ENCODE data around the gene MPDU1. TPM values are rescaled to one million over a fixed set of nuclear protein-coding genes. Genes with fewer than 3 reads are reported as not detected.

The MPDU1 gene
- total RNA-seq, 1 experiment from 2014 or later = 73.1 TPM

DNA sequence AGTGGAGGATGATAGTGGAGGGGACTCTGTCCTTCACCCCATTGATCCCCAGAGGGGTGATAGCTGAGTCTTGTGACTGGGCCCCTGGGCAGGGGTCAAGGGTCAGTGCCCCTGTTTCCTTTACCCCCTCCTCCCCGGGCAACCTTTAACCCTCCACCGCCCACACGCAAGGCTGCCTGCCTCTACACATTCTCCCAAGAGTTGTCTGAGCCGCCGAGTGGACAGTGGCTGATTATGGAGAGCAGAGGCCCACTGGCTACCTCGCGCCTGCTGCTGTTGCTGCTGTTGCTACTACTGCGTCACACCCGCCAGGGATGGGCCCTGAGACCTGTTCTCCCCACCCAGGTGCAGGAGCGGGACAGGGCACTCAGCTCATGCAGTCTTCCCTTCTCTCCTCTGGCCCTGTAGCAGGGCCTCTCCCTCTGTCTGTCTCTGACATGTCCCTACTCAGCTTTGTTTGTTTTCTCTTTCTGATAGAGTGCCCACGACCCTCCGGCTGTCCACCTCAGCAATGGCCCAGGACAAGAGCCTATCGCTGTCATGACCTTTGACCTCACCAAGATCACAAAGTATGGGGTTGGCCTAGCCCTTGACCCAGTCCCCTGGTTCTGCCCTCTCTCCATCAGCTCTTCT is 46.4 kb downstream of the MPDU1 start, which contains the start of gene SHBG:
SHBG (plus strand) TSS at position 197 of the 633 bp plus-strand sequence; CDS start at position 235, 38 bp downstream.
- no peak within 1 kb of the TSS for H3T11ph ChIP-seq (ENCODE audit: low read length)
- no peaks in the 10 kb centered on the region for H3K4me1 ChIP-seq (ENCODE audit: insufficient read depth, low read length)
- H3K18ac ChIP-seq (ENCODE audit: insufficient read length, low read depth, low read length) = no peak within 1 kb of the TSS
- DNase-seq = no peak
- no peak within 1 kb of the TSS for H2BK5ac ChIP-seq (ENCODE audit: insufficient read length, low read length)
- H2BK120ac ChIP-seq (ENCODE audit: low read depth, low read length, poor library complexity, severe bottlenecking) = no peak within 1 kb of the TSS
- H3K9me3 ChIP-seq (ENCODE audit: control insufficient read depth, low read depth, low read length) = no peaks in the 10 kb centered on the region
- Mint-ChIP-seq H3K27me3 (ENCODE audit: low read depth) (peaks cover 2% of the 10 kb centered on the region; the same call in 1 of the 2 replicates), H3K27ac (no peak within 1 kb of the TSS), H3K4me1 (peaks cover 21 to 29% of the 10 kb centered on the region in 2 experiments), H3K36me3 (ENCODE audit: insufficient read depth in 1 of 3, low read depth in 3 of 3) (peaks cover 4 to 15% (median 14%) of the 10 kb centered on the region in 3 experiments), H3K4me3 (no peak within 1 kb of the TSS; a peak in 2 of 5 replicates), H3K9me3 (no peaks in the 10 kb centered on the region)
- no peak within 1 kb of the TSS for H2BK15ac ChIP-seq (ENCODE audit: low read depth, low read length)
- no peaks in the 10 kb centered on the region for H3K27me3 ChIP-seq (ENCODE audit: insufficient read depth, low read length)
- no peak for TF ChIP-seq CTCF (conservative IDR thresholded peaks at IDR 0.05)
- no peaks in the 10 kb centered on the region for H4K20me1 ChIP-seq (ENCODE audit: control insufficient read depth, insufficient read depth, insufficient read length)
- H2BK20ac ChIP-seq (ENCODE audit: low read depth, low read length, poor library complexity, severe bottlenecking) = no peak within 1 kb of the TSS
- H2AK5ac ChIP-seq (ENCODE audit: insufficient read length, low read length) = no peak within 1 kb of the TSS
- no peak within 1 kb of the TSS for H3K56ac ChIP-seq (ENCODE audit: insufficient read length, low read depth, low read length)
- no peak within 1 kb of the TSS for H3K14ac ChIP-seq (ENCODE audit: insufficient read depth, low read length)
- no peaks in the 10 kb centered on the region for H3K79me1 ChIP-seq (ENCODE audit: insufficient read depth, low read depth, low read length, poor library complexity, severe bottlenecking)
- peaks cover 8% of the 10 kb centered on the region for H3K23me2 ChIP-seq (ENCODE audit: insufficient read length, low read depth, low read length, poor library complexity, severe bottlenecking)
- no peak within 1 kb of the TSS for H3K23ac ChIP-seq (ENCODE audit: insufficient read length, low read depth, low read length)
- no peak within 1 kb of the TSS for H3K4me2 ChIP-seq (ENCODE audit: insufficient read depth, insufficient read length, low read length)
- H3K9ac ChIP-seq (ENCODE audit: extremely low read depth, insufficient read length, low read length) = no peak within 1 kb of the TSS
- H4K91ac ChIP-seq (ENCODE audit: insufficient read length, low read depth, low read length) = no peak within 1 kb of the TSS
- H3K27ac ChIP-seq (ENCODE audit: insufficient read length, low read depth, low read length) = no peak within 1 kb of the TSS
- no peak within 1 kb of the TSS for H4K5ac ChIP-seq (ENCODE audit: insufficient read length, low read depth, low read length)
- no peak within 1 kb of the TSS for H2BK12ac ChIP-seq (ENCODE audit: insufficient read length, low read depth, low read length)
- no peak within 1 kb of the TSS for H3K4ac ChIP-seq (ENCODE audit: low read depth, low read length)
- H2AFZ ChIP-seq (ENCODE audit: low read length) = no peak within 1 kb of the TSS
- H4K8ac ChIP-seq (replicated peaks; ENCODE audit: insufficient read length, low read depth, low read length) = no peak within 1 kb of the TSS
- WGBS (ENCODE audit: extremely low coverage, insufficient read length, low lambda C conversion rate) = no CpG with 5 or more reads among the region's 13 CpGs
- no peaks in the 10 kb centered on the region for H3K79me2 ChIP-seq (ENCODE audit: insufficient read depth, low read length)
